ENCODE measurements around the gene ABAT. TPM values are rescaled to one million over a fixed set of nuclear protein-coding genes. Genes with fewer than 3 reads are reported as not detected.

The ABAT gene
- total and polyA plus RNA-seq, 2 donors (not counting 1 experiment from before 2014, with no cell fraction given), result 6.2 to 14.3 TPM

DNA sequence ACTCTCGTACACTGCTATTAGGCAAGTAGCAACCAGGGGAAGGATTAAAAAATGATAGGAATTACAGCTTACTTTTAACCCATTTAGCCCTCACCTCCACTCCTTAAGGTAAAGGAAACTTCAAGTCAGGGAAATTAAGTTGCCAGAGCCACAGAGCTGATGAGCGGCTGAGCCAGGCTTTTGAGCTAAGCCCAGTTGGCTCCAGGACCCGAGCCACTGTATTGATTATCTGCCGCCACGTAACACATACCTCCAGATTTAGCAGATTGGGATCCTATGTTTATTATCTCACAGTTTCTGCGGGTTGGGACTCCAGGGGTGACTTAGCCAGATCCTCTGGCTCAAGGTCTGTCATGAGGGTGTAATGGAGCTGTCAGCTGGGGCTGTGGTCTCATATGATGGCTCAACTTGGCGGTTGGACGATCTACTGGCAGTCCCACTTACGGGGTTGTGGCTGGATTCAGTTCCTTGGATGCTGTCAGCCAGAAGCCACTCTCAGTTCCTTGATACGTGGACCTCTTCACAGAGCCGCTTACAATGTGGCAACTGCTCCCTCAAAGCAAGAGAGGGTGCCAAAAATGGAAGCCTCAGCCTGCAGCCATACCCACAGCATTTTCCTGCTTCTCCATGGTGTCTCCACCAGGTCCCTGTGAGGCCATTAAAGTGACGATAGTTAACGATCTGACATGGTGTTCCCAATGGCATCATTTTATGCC, 65.7 kb downstream of the ABAT start:
- H3K27me3 Mint-ChIP-seq, result no peaks in the 10 kb centered on the region
- no peak overlapping the region for H3K4me3 Mint-ChIP-seq
- Histone ChIP-seq H3K9ac (ENCODE audit: low read length) (no peak overlapping the region), H3K27me3 (replicated peaks in 1 of 4; ENCODE audit: control extremely low read depth in 1 of 4, control insufficient read depth in 3 of 4, insufficient read depth in 4 of 4, low read length in 3 of 4) (no peaks in the 10 kb centered on the region), H3K4me3 (ENCODE audit: control extremely low read depth in 1 of 5, extremely low read depth in 1 of 5, insufficient read depth in 1 of 5, low read depth in 2 of 5, low read length in 4 of 5) (no peak overlapping the region), H3K79me2 (ENCODE audit: control insufficient read depth, insufficient read depth, low read length) (no peaks in the 10 kb centered on the region), H3K36me3 (replicated peaks in 1 of 2; ENCODE audit: control extremely low read depth in 1 of 2, control insufficient read depth in 1 of 2, extremely low read depth in 1 of 2, insufficient read depth in 2 of 2, low read length in 1 of 2) (no peaks in the 10 kb centered on the region), H3K9me3 (ENCODE audit: control extremely low read depth in 1 of 3, control insufficient read depth in 2 of 3, insufficient read depth in 1 of 3, low read length in 2 of 3) (no peaks in the 10 kb centered on the region), H3K4me1 (ENCODE audit: control insufficient read depth in 2 of 2, insufficient read depth in 2 of 2, low read length in 2 of 2) (no peaks in the 10 kb centered on the region), H3K27ac (ENCODE audit: low read length in 2 of 2) (no peak overlapping the region), H3K4me2 (replicated peaks; ENCODE audit: low read depth, low read length, poor library complexity, severe bottlenecking) (no peak overlapping the region), H4K20me1 (ENCODE audit: control insufficient read depth, insufficient read depth, low read length, poor library complexity, severe bottlenecking) (no peaks in the 10 kb centered on the region), H2AFZ (ENCODE audit: insufficient read depth, low read depth, low read length, poor library complexity, severe bottlenecking) (no peak overlapping the region)
- H3K27ac Mint-ChIP-seq, result no peak overlapping the region
- intact Hi-C loops (cut with micrococcal nuclease), result no loop called here
- ChIA-PET POLR2A (no interaction called here), CTCF (no interaction called here)
- no peak for TF ChIP-seq EZH2 (IDR thresholded peaks at IDR 0.05; ENCODE audit: borderline replicate concordance, insufficient read depth, low read depth, low read length, poor library complexity, severe bottlenecking)
- TF ChIP-seq, protein P1, sequence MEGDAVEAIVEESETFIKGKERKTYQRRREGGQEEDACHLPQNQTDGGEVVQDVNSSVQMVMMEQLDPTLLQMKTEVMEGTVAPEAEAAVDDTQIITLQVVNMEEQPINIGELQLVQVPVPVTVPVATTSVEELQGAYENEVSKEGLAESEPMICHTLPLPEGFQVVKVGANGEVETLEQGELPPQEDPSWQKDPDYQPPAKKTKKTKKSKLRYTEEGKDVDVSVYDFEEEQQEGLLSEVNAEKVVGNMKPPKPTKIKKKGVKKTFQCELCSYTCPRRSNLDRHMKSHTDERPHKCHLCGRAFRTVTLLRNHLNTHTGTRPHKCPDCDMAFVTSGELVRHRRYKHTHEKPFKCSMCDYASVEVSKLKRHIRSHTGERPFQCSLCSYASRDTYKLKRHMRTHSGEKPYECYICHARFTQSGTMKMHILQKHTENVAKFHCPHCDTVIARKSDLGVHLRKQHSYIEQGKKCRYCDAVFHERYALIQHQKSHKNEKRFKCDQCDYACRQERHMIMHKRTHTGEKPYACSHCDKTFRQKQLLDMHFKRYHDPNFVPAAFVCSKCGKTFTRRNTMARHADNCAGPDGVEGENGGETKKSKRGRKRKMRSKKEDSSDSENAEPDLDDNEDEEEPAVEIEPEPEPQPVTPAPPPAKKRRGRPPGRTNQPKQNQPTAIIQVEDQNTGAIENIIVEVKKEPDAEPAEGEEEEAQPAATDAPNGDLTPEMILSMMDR (IDR thresholded peaks at IDR 0.05), result no peak
- no peak for DNase-seq
- no peaks in the 10 kb centered on the region for H3K4me1 Mint-ChIP-seq
- no peak for ATAC-seq (ENCODE audit: low read depth)
- H3K9me3 Mint-ChIP-seq (ENCODE audit: insufficient read depth), result no peaks in the 10 kb centered on the region
- 92% methylated on average over 9 of the region's 13 CpGs for WGBS (ENCODE audit: insufficient coverage)

DNA sequence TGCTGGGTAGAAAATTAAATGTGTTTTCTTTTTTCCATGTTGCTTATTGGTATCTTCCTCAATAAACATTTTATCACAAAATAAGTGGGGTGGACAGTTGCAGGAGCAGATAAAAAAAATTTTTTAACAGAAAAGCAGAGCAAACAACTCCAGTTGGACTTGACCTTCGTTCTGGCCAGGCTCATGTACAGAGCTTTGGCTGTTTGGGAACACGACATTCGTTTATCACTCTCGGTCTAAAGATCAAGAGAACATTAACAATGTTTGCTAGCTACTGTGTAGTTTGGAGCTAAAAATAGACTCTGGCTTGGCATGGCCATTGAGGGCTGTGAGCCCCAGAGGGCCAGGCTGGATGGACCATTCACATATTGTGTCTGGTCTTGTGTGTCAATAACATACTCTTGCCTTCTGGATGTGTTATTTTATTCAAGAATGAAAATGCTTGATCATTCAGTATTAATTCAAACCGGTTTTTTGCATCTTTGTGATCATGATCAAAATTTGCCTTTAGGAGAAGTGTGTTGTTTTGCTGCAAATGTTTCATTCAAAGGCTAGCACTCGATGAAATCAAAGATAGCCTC, 66.4 kb downstream of the ABAT start:
- DNase-seq, result no peak
- no peak for ATAC-seq (ENCODE audit: low read depth)
- CTCF ChIA-PET, result interaction anchor here (1.1 kb wide), 1 partner anchor 60 kb away, joined by 3 read pairs; no protein-coding TSS in a partner anchor
- H3K4me1 ChIP-seq (ENCODE audit: control insufficient read depth in 2 of 2, insufficient read depth in 2 of 2, low read length in 2 of 2), result no peaks in the 10 kb centered on the region
- H3K36me3 ChIP-seq (replicated peaks in 1 of 2; ENCODE audit: control extremely low read depth in 1 of 2, control insufficient read depth in 1 of 2, extremely low read depth in 1 of 2, insufficient read depth in 2 of 2, low read length in 1 of 2), result peaks cover 0 to 1% of the 10 kb centered on the region in 2 experiments
- Mint-ChIP-seq H3K27me3 (no peaks in the 10 kb centered on the region), H3K9me3 (ENCODE audit: insufficient read depth) (no peaks in the 10 kb centered on the region), H3K4me1 (no peaks in the 10 kb centered on the region), H3K4me3 (no peak overlapping the region), H3K27ac (no peak overlapping the region)
- WGBS (ENCODE audit: insufficient coverage), result 98% methylated on average over 4 of the region's 6 CpGs
- no peaks in the 10 kb centered on the region for H4K20me1 ChIP-seq (ENCODE audit: control insufficient read depth, insufficient read depth, low read length, poor library complexity, severe bottlenecking)
- no peak overlapping the region for H3K4me2 ChIP-seq (replicated peaks; ENCODE audit: low read depth, low read length, poor library complexity, severe bottlenecking)
- POLR2A ChIA-PET, result no interaction called here
- TF ChIP-seq EZH2 (IDR thresholded peaks at IDR 0.05; ENCODE audit: borderline replicate concordance, insufficient read depth, low read depth, low read length, poor library complexity, severe bottlenecking), result no peak
- TF ChIP-seq, protein P1 (IDR thresholded peaks at IDR 0.05), result no peak
- H3K4me3 ChIP-seq (ENCODE audit: control extremely low read depth in 1 of 5, extremely low read depth in 1 of 5, insufficient read depth in 1 of 5, low read depth in 2 of 5, low read length in 4 of 5), result no peak overlapping the region
- H3K79me2 ChIP-seq (ENCODE audit: control insufficient read depth, insufficient read depth, low read length), result no peaks in the 10 kb centered on the region
- no peaks in the 10 kb centered on the region for H3K9me3 ChIP-seq (ENCODE audit: control extremely low read depth in 1 of 3, control insufficient read depth in 2 of 3, insufficient read depth in 1 of 3, low read length in 2 of 3)
- H2AFZ ChIP-seq (ENCODE audit: insufficient read depth, low read depth, low read length, poor library complexity, severe bottlenecking), result no peak overlapping the region
- intact Hi-C loops (cut with micrococcal nuclease), result no loop called here
- H3K27ac ChIP-seq (ENCODE audit: low read length in 2 of 2), result no peak overlapping the region
- no peak overlapping the region for H3K9ac ChIP-seq (ENCODE audit: low read length)
- H3K27me3 ChIP-seq (replicated peaks in 1 of 4; ENCODE audit: control extremely low read depth in 1 of 4, control insufficient read depth in 3 of 4, insufficient read depth in 4 of 4, low read length in 3 of 4), result no peaks in the 10 kb centered on the region

Measured in B cell (primary cell).